A673 (cell line): ENCODE data around the gene UBXN11. TPM values are rescaled to one million over a fixed set of nuclear protein-coding genes. Genes with fewer than 3 reads are reported as not detected.
"Not testable (repeated sequence)": the region's sequence is repeated elsewhere in the genome, so short reads cannot be mapped to it uniquely, and the experiment has no call there.

Source experiments
- BruUV-seq: library from RNA; stranded (reverse); fragments of 400-500 nt; replicated peaks from 2 replicates; lab custom pipeline; 2021; lab: Mats Ljungman, UMichigan
- CTCF ChIA-PET: fragments of 300-600 bp; sonication (Branson Sonifier 250); formaldehyde crosslinking; loops from one replicate; lab custom pipeline; 2022; ENCODE audit warnings: antibody characterized with exemption; lab: Charles Lee
- POLR2A ChIA-PET: fragments of 300-600 bp; sonication (Branson Sonifier 250); formaldehyde crosslinking; loops from one replicate; lab custom pipeline; 2022; ENCODE audit warnings: antibody characterized with exemption; ENCODE audit not compliant: low non-redundant PET; lab: Charles Lee
- DNase-seq: peaks from one replicate; pipeline ENCODE4 v3.0.0-alpha.2; 2015; ENCODE audit warnings: low spot score
- H3K27ac ChIP-seq: fragments of 200-600 bp; sonication (generic); 2 replicates; pipeline ENCODE4 v1.5.1; 2016; ENCODE audit warnings: mixed run types, low read depth, mild to moderate bottlenecking, mixed read lengths, antibody characterized with exemption, low read length; ENCODE audit not compliant: poor library complexity, severe bottlenecking
- H3K27me3 ChIP-seq: fragments of 200-600 bp; sonication (generic); replicated peaks from 2 replicates; pipeline ENCODE4 v1.6.1; 2017; ENCODE audit warnings: mixed run types, low read depth, mild to moderate bottlenecking, mixed read lengths, antibody characterized with exemption, low read length; ENCODE audit not compliant: insufficient read depth, poor library complexity
- H3K36me3 ChIP-seq: fragments of 200-600 bp; sonication (generic); 2 replicates; pipeline ENCODE4 v1.6.1; 2016; ENCODE audit warnings: mixed run types, mild to moderate bottlenecking, mixed read lengths, antibody characterized with exemption, low read length; ENCODE audit not compliant: insufficient read depth, poor library complexity, severe bottlenecking
- H3K4me1 ChIP-seq: fragments of 200-600 bp; sonication (generic); 2 replicates; pipeline ENCODE4 v1.6.1; 2017; ENCODE audit warnings: mixed run types, mild to moderate bottlenecking, mixed read lengths, antibody characterized with exemption, low read length; ENCODE audit not compliant: insufficient read depth, poor library complexity, severe bottlenecking
- H3K4me3 ChIP-seq: fragments of 200-600 bp; sonication (generic); 2 replicates; pipeline ENCODE4 v1.5.1; 2016; ENCODE audit warnings: low read depth, mixed run types, mild to moderate bottlenecking, mixed read lengths, low read length; ENCODE audit not compliant: poor library complexity, severe bottlenecking
- H3K9me3 ChIP-seq: fragments of 200-600 bp; sonication (generic); 2 replicates; pipeline ENCODE4 v1.6.1; 2016; ENCODE audit warnings: mixed run types, low read depth, mild to moderate bottlenecking, mixed read lengths, antibody characterized with exemption, low read length; ENCODE audit not compliant: poor library complexity, severe bottlenecking
- EZH2 ChIP-seq: fragments of 200-600 bp; sonication (generic); IDR thresholded peaks from 2 replicates; pipeline ENCODE4 v1.6.1; 2017; ENCODE audit warnings: borderline replicate concordance, low read depth, mild to moderate bottlenecking, mixed read lengths, antibody characterized with exemption, low read length; ENCODE audit not compliant: poor library complexity, severe bottlenecking
- intact Hi-C: fragments of 100-400 bp; cut with micrococcal nuclease; formaldehyde crosslinking; loops from one replicate; pipeline ENCODE4 v1.10.0; 2022; ENCODE audit not compliant: unreplicated experiment
- total RNA-seq: library from RNA; stranded (reverse); gene quantifications from 2 replicates; pipeline ENCODE4 v1.2.3, GENCODE V29; 2021
- TF ChIP-seq, protein P1 (sequence below): fragments of 300-800, 200-600 bp; sonication (generic); conservative IDR thresholded peaks from 2 replicates; pipeline ENCODE4 v1.5.1; 2017; ENCODE audit warnings: low read depth, mild to moderate bottlenecking, antibody characterized with exemption, low read length, moderate library complexity, mixed read lengths

Gene UBXN11
- total RNA-seq, 1 experiment from 2014 or later = 22.1 TPM

DNA sequence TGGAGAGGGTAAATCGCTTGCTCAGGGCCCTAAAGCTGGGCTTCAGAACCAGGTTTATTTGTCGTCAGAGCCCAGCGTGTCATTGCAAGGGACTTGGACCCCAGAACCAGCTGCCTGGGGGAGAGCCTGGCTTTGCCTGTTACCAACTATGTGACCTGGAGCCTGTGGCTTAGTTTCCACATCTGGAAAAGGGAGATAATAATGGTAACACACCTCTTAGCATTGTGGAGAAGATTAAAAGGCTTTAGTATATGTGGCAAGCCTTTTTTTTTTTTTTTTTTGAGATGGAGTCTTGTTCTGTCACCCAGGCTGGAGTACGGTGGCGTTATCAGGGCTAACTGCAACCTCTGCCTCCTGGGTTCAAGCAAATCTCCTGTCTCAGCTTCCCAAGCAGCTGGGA is 23.8 kb upstream of the UBXN11 start:
- no peak for DNase-seq

DNA sequence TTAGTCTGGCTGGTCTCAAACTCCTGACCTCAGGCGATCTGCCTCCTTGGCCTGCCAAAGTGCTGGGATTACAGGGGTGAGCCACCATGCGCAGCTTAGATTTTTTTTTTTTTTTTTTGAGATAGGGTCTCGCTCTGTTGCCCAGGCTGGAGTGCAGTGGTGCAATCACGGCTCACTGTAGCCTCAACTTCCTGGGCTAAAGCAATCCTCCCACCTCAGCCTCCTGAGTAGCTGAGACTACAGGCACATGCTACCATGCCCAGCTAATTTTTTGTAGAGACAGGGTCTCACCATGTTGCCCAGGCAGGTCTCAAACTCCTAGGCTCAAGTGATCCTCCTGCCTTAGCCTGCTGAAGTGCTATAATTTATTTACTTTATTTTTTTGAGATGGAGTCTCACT is 22.9 kb upstream of the UBXN11 start:
- CTCF ChIA-PET, DNase-seq, intact Hi-C loops, BruUV-seq, H3K4me3 ChIP-seq, H3K27me3 ChIP-seq, H3K9me3 ChIP-seq, H3K4me1 ChIP-seq, H3K27ac ChIP-seq, H3K36me3 ChIP-seq: not testable (repeated sequence)
- POLR2A ChIA-PET = interaction anchor here (0.8 to 0.9 kb wide), 2 partner anchors 13 to 83 kb away, joined by 3 to 12 read pairs; no protein-coding TSS in a partner anchor

More for the DNA sequence above, 23.8 kb upstream of the UBXN11 start:
- Histone ChIP-seq H3K36me3 (no peaks in the 10 kb centered on the region), H3K4me1 (no peaks in the 10 kb centered on the region), H3K27me3 (no peaks in the 10 kb centered on the region), H3K27ac (no peak overlapping the region), H3K4me3 (no peak overlapping the region), H3K9me3 (no peaks in the 10 kb centered on the region)
- intact Hi-C loops = no loop called here
- TF ChIP-seq EZH2 = no peak
- TF ChIP-seq, protein P1, sequence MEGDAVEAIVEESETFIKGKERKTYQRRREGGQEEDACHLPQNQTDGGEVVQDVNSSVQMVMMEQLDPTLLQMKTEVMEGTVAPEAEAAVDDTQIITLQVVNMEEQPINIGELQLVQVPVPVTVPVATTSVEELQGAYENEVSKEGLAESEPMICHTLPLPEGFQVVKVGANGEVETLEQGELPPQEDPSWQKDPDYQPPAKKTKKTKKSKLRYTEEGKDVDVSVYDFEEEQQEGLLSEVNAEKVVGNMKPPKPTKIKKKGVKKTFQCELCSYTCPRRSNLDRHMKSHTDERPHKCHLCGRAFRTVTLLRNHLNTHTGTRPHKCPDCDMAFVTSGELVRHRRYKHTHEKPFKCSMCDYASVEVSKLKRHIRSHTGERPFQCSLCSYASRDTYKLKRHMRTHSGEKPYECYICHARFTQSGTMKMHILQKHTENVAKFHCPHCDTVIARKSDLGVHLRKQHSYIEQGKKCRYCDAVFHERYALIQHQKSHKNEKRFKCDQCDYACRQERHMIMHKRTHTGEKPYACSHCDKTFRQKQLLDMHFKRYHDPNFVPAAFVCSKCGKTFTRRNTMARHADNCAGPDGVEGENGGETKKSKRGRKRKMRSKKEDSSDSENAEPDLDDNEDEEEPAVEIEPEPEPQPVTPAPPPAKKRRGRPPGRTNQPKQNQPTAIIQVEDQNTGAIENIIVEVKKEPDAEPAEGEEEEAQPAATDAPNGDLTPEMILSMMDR = no peak
- ChIA-PET CTCF (no interaction called here), POLR2A (no interaction called here)
- BruUV-seq = no TSS peak

DNA sequence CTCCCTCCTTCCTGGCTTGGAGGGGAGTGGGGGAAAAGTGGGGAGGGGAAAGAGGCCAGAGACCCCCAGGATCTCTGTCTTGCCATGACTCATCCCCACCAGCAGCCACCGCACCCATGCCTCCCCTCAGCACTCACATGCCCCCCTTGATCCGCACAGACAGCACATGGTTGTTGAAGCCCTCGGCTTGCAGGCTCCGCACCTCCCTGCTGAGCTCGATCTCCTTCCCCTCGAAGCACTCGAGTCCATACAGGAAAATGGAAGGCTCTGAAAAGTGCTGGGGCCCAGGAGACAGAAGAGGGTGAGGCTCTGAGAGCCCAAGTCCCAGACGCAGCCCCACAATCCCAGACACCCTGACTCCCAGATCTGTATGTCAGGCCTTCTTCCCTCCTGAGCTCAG is 22.2 kb upstream of the UBXN11 start:
- DNase-seq = no peak
- ChIA-PET POLR2A (interaction anchor here (0.8 kb wide), 1 partner anchor 14 kb away, joined by 12 read pairs; no protein-coding TSS in a partner anchor), CTCF (no interaction called here)
- no peak overlapping the region for H3K27ac ChIP-seq
- no peaks in the 10 kb centered on the region for H3K27me3 ChIP-seq
- intact Hi-C loops = no loop called here
- no peaks in the 10 kb centered on the region for H3K36me3 ChIP-seq
- no peak overlapping the region for H3K4me3 ChIP-seq
- BruUV-seq = no TSS peak
- no peaks in the 10 kb centered on the region for H3K9me3 ChIP-seq
- no peak for TF ChIP-seq EZH2
- TF ChIP-seq, protein P1 = no peak
- H3K4me1 ChIP-seq = no peaks in the 10 kb centered on the region

DNA sequence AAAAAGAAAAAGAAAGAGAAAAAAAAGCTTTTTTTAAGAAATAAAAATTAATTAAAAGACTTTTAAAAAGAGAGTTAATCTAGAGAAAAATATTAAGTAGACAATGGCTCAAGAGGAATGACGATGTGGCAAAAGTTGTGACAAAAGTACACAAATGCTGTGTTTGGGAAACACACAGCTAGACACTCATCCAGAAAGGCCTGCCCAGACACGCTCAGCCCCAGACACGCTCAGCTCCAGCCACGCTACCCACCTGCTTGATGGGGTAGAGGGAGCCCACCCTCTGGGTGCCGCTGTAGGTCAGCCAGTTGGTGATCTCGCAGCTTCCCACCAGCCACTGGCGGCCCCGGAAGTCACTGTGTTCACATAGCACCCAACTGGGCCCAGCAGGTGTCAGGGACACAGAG is 21.5 kb upstream of the UBXN11 start:
- ChIA-PET POLR2A (no interaction called here), CTCF (no interaction called here)
- intact Hi-C loops = no loop called here
- Histone ChIP-seq H3K27me3 (no peaks in the 10 kb centered on the region), H3K4me1 (no peaks in the 10 kb centered on the region), H3K9me3 (no peaks in the 10 kb centered on the region), H3K27ac (no peak overlapping the region), H3K4me3 (no peak overlapping the region), H3K36me3 (no peaks in the 10 kb centered on the region)
- TF ChIP-seq EZH2 = no peak
- TF ChIP-seq, protein P1 = no peak
- no TSS peak for BruUV-seq
- no peak for DNase-seq
